K562 (cell line): ENCODE results near the gene CLIP4. TPM values are rescaled to one million over a fixed set of nuclear protein-coding genes. Genes with fewer than 3 reads are reported as not detected.

Experiments used
- ATAC-seq: fragments of 200-7000 bp; cut with Tn5 transposase; 3 replicates; pipeline ENCODE4 v1.9.1; 2020; ENCODE audit warnings: moderate library complexity
- BruUV-seq: library from RNA; stranded (reverse); fragments of 400-500 nt; replicated peaks from 2 replicates; lab custom pipeline; 2021; lab: Mats Ljungman, UMichigan
- CTCF ChIA-PET: fragments of 300-600 bp; formaldehyde crosslinking; extraction: SDS; loops from one replicate; lab custom pipeline; 2021; ENCODE audit warnings: low intra/inter-chr PET ratio; lab: Yijun Ruan, JAX
- POLR2A ChIA-PET: fragments of 300-600, 350-650 bp; sonication (Branson Sonifier 250); formaldehyde crosslinking; extraction: SDS; loops from one replicate; lab custom pipeline; 2021; ENCODE audit warnings: antibody characterized with exemption, inconsistent platforms; lab: Yijun Ruan, JAX
- DNase-seq, 4 experiments: peaks; one replicate each; pipeline versions ENCODE4 v3.0.0 to v3.0.0-alpha.2; 2011 to 2018; ENCODE audit warnings: low spot score in 3 of 4, mixed read lengths in 3 of 4; ENCODE audit errors: extremely low read depth in 1 of 4
- FAIRE-seq: peaks from 2 replicates; lab custom pipeline; 2011; peaks lifted over from hg19 to GRCh38; lab: Jason Lieb, UNC
- H2AFZ ChIP-seq: 2 replicates; pipeline ENCODE4 v1.6.0; 2011; ENCODE audit warnings: low read depth, low read length, control low read depth, inconsistent platforms
- H3K27ac ChIP-seq: fragments of 200-600 bp; 3 replicates; pipeline ENCODE4 v1.8.0; 2011; ENCODE audit warnings: low read depth, mild to moderate bottlenecking, control low read depth, inconsistent platforms, low read length, moderate library complexity, mixed read lengths; ENCODE audit errors: extremely low read depth
- H3K27me3 ChIP-seq, 2 experiments: fragments of 300-600 bp in 1 of 2; 2 replicates in 1 of 2; 3 replicates in 1 of 2; pipeline versions ENCODE4 v1.6.0 to v1.8.0; 2011; ENCODE audit warnings: inconsistent platforms in 2 of 2, low read length in 2 of 2, mild to moderate bottlenecking in 1 of 2, mixed read lengths in 1 of 2, moderate library complexity in 1 of 2; ENCODE audit not compliant: control insufficient read depth in 2 of 2, insufficient read depth in 2 of 2
- H3K36me3 ChIP-seq: fragments of 300-600 bp; 3 replicates; pipeline ENCODE4 v1.8.0; 2011; ENCODE audit warnings: mild to moderate bottlenecking, low read length, inconsistent platforms; ENCODE audit not compliant: control insufficient read depth, insufficient read depth
- H3K4me1 ChIP-seq, 2 experiments: fragments of 200-600 bp in 1 of 2; replicated peaks in 1 of 2; 2 replicates in 1 of 2; 3 replicates in 1 of 2; pipeline versions ENCODE4 v1.5.1 to v1.8.0; 2011; ENCODE audit warnings: inconsistent platforms in 2 of 2, low read length in 2 of 2, mild to moderate bottlenecking in 1 of 2, mixed read lengths in 1 of 2, moderate library complexity in 1 of 2; ENCODE audit not compliant: control insufficient read depth in 2 of 2, insufficient read depth in 2 of 2
- H3K4me2 ChIP-seq: 2 replicates; pipeline ENCODE4 v1.6.1; 2011; ENCODE audit warnings: low read length, control low read depth, inconsistent platforms, mixed read lengths; ENCODE audit not compliant: insufficient read depth
- H3K4me3 ChIP-seq: fragments of 200-600 bp; sonication (generic), shearing (Covaris generic); 2 replicates; pipeline ENCODE4 v1.5.1; 2016; ENCODE audit warnings: control low read depth, inconsistent platforms
- H3K79me2 ChIP-seq: fragments of 200-600 bp; 3 replicates; pipeline ENCODE4 v1.8.0; 2011; ENCODE audit warnings: low read length, inconsistent platforms; ENCODE audit not compliant: control insufficient read depth, insufficient read depth
- H3K9ac ChIP-seq, 2 experiments: 2 replicates each; pipeline versions ENCODE4 v1.6.0 to v1.6.1; 2011; ENCODE audit warnings: low read depth in 2 of 2, low read length in 2 of 2, control low read depth in 1 of 2, inconsistent platforms in 1 of 2, mild to moderate bottlenecking in 1 of 2, mixed read lengths in 1 of 2; ENCODE audit not compliant: insufficient read depth in 1 of 2
- H3K9me1 ChIP-seq: one replicate; pipeline ENCODE4 v1.6.0; 2011; ENCODE audit warnings: inconsistent platforms, mild to moderate bottlenecking, low read length, moderate library complexity; ENCODE audit not compliant: control insufficient read depth, insufficient read depth
- H3K9me3 ChIP-seq: replicated peaks from 2 replicates; pipeline ENCODE4 v1.5.1; 2011; ENCODE audit warnings: low read depth, low read length, inconsistent platforms; ENCODE audit not compliant: control insufficient read depth, insufficient read depth
- H4K20me1 ChIP-seq: replicated peaks from 2 replicates; pipeline ENCODE4 v1.6.1; 2011; ENCODE audit warnings: low read length, inconsistent platforms, mixed read lengths; ENCODE audit not compliant: control insufficient read depth, insufficient read depth
- BCL6 ChIP-seq: fragments of 250-450 bp; sonication (Bioruptor Pico); IDR thresholded peaks from 2 replicates; pipeline ENCODE4 v1.4.0; 2020
- HBP1 ChIP-seq: fragments of 450-650 bp; formaldehyde crosslinking; IDR thresholded peaks from 2 replicates; pipeline ENCODE4 v1.4.0; 2022; ENCODE audit warnings: missing genetic modification characterization
- HINFP ChIP-seq: fragments of 450-650 bp; conservative IDR thresholded peaks from 2 replicates; pipeline ENCODE4 v1.6.1; 2016; ENCODE audit warnings: missing genetic modification characterization, low read depth, mild to moderate bottlenecking, control low read depth, missing compliant biosample characterization
- HLTF ChIP-seq: fragments of 450-650 bp; IDR thresholded peaks from 2 replicates; pipeline ENCODE4 v1.6.1; 2016
- LARP7 ChIP-seq: fragments of 450-650 bp; IDR thresholded peaks from 2 replicates; pipeline ENCODE4 v1.6.1; 2016
- NCOR1 ChIP-seq: fragments of 450-650 bp; IDR thresholded peaks from 2 replicates; pipeline ENCODE4 v1.6.1; 2016; ENCODE audit warnings: mild to moderate bottlenecking, moderate library complexity
- NR2C1 ChIP-seq, 2 experiments: fragments of 450-650 bp; IDR thresholded peaks; 2 replicates each; pipeline ENCODE4 v1.6.1; 2017; ENCODE audit warnings: mild to moderate bottlenecking in 2 of 2, antibody characterized with exemption in 1 of 2, inconsistent platforms in 1 of 2, missing compliant biosample characterization in 1 of 2, missing genetic modification characterization in 1 of 2
- PCBP2 ChIP-seq: fragments of 200-400 bp; formaldehyde crosslinking; IDR thresholded peaks from 2 replicates; pipeline ENCODE4 v1.6.1; 2018; ENCODE audit warnings: low read length, low read depth, mild to moderate bottlenecking, moderate library complexity; ENCODE audit not compliant: poor library complexity, severe bottlenecking
- POLR2G ChIP-seq: fragments of 200-400 bp; formaldehyde crosslinking; IDR thresholded peaks from 2 replicates; pipeline ENCODE4 v1.6.1; 2017; ENCODE audit warnings: low read depth, mild to moderate bottlenecking, antibody characterized with exemption, low read length, moderate library complexity
- TGIF2 ChIP-seq: sonication (generic); formaldehyde crosslinking; IDR thresholded peaks from 2 replicates; pipeline ENCODE4 v1.8.1; 2022; ENCODE audit warnings: mild to moderate bottlenecking, missing genetic modification reagents, moderate library complexity
- U2AF1 ChIP-seq: fragments of 200-400 bp; formaldehyde crosslinking; optimal IDR thresholded peaks from 2 replicates; pipeline ENCODE3; 2017; ENCODE audit warnings: mild to moderate bottlenecking, low read depth, low read length, moderate library complexity
- ZC3H8 ChIP-seq: fragments of 450-650 bp; IDR thresholded peaks from 2 replicates; pipeline ENCODE4 v1.6.1; 2017
- ZNF263 ChIP-seq: sonication (generic); formaldehyde crosslinking; IDR thresholded peaks from 2 replicates; pipeline ENCODE4 v1.8.0; 2022; ENCODE audit warnings: mild to moderate bottlenecking, missing genetic modification reagents, borderline replicate concordance
- ZNF644 ChIP-seq: fragments of 200-800 bp; sonication (Bioruptor generic); IDR thresholded peaks from 2 replicates; pipeline ENCODE4 v1.6.1; 2016; ENCODE audit warnings: low read depth, missing genetic modification characterization, missing compliant biosample characterization
- WGBS: fragments of 100-300 bp; shearing (Covaris generic); methylation state at CpG from one replicate; pipeline ENCODE4 v1.1.6; 2016; ENCODE audit warnings: low coverage, mixed read lengths; ENCODE audit not compliant: insufficient coverage; ENCODE audit errors: missing lambda C conversion rate; 5-methylcytosine and 5-hydroxymethylcytosine counted together
- in situ Hi-C: fragments of 300-500 bp; cut with MboI; formaldehyde crosslinking; loops from 4 replicates; pipeline ENCODE4 v1.15.0; 2018; ENCODE audit warnings: inconsistent platforms, mixed read lengths
- intact Hi-C: fragments of 100-400 bp; cut with micrococcal nuclease; formaldehyde crosslinking; loops from 2 replicates; pipeline ENCODE4 v1.14.2; 2022
- polyA plus RNA-seq, 8 experiments: library from polyadenylated mRNA; depleted of rRNA in 4 of 8; stranded (reverse) in 5 of 8; unstranded in 3 of 8; fragments of >200 nt; fragmentation: Nextera tagmentation in 2 of 8; fragmentation: Illumina TruSeq in 1 of 8; extraction: Ambion mirVana in 2 of 8; extraction: Trizol in 1 of 8; gene quantifications; 2 replicates each; pipeline versions ENCODE4 v1.2.1 to v1.2.3, GENCODE V29; 2011 to 2014; ENCODE audit warnings: inconsistent platforms in 1 of 8, missing spikeins in 1 of 8
- total RNA-seq, 7 experiments: library from RNA; depleted of rRNA in 6 of 7; stranded (reverse); fragments of >200 nt in 6 of 7; fragmentation: Illumina TruSeq in 2 of 7; extraction: Trizol in 2 of 7; gene quantifications; 2 replicates each; pipeline versions ENCODE4 v1.2.1 to v1.2.3, GENCODE V29; 2011 to 2021; ENCODE audit warnings: low replicate concordance in 1 of 7
- TF ChIP-seq, protein P1 (sequence below): fragments of 450-650 bp; IDR thresholded peaks from 2 replicates; pipeline ENCODE4 v1.6.1; 2016; ENCODE audit warnings: low read depth, mild to moderate bottlenecking, moderate library complexity
- TF ChIP-seq, protein P2 (sequence below): IDR thresholded peaks from 3 replicates; pipeline ENCODE4 v1.6.1; 2011; ENCODE audit warnings: borderline replicate concordance, mild to moderate bottlenecking; ENCODE audit not compliant: insufficient read length, insufficient read depth
- TF ChIP-seq, protein P3 (sequence below), 2 experiments: fragments of 250-450 bp in 1 of 2; fragments of 450-650 bp in 1 of 2; sonication (Bioruptor Pico) in 1 of 2; IDR thresholded peaks; 2 replicates each; pipeline versions ENCODE4 v1.6.1 to v1.8.0; 2016 to 2021; ENCODE audit warnings: mild to moderate bottlenecking in 2 of 2, moderate library complexity in 2 of 2, missing compliant biosample characterization in 1 of 2, missing genetic modification characterization in 1 of 2

CLIP4 gene
- total and polyA plus RNA-seq, 9 of the 15 experiments (the other 6 are each of a cell fraction or from before 2014, with no cell fraction given) = 0.03 to 0.38 (median 0.13) TPM; not detected in 5

DNA sequence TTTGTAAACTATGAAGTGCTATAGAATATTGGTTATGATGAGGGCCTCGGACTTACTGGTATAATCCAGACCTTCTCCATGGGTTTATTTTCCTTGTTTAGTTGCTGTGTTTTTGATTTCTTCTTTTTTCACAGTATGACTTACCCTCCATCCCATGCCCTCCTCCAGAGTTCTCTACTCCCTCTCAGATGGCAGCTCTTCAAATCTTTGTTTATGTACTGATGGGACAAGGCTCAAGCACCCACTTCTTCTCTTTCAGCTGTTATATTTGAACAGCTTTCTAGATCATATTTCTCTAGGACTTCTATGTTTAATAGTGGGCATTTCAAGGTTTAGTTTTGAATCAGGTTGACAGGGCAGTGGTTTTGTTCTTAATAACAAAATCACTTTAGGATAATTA is 43.9 kb downstream of the CLIP4 start:
- H3K9me3 ChIP-seq = no peaks in the 10 kb centered on the region
- peaks cover 4 to 11% of the 10 kb centered on the region in 2 experiments; a peak in 2 of 5 replicates for H3K27me3 ChIP-seq
- FAIRE-seq = no peak
- in situ Hi-C loops (no loop called here), intact Hi-C loops (no loop called here)
- no peaks in the 10 kb centered on the region for H3K36me3 ChIP-seq
- no peaks in the 10 kb centered on the region for H4K20me1 ChIP-seq
- BruUV-seq = no TSS peak
- CTCF ChIA-PET = interaction anchor here (0.6 kb wide), 1 partner anchor 38 kb away, joined by 5 read pairs; no protein-coding TSS in a partner anchor
- ATAC-seq = no peak
- no peak for DNase-seq
- H3K79me2 ChIP-seq = no peaks in the 10 kb centered on the region
- POLR2A ChIA-PET = interaction anchor here (0.7 kb wide), 1 partner anchor 235 kb away, joined by 3 read pairs; no protein-coding TSS in a partner anchor
- no peak overlapping the region for H3K4me2 ChIP-seq
- H3K4me1 ChIP-seq = no peaks in the 10 kb centered on the region
- 0% methylated on average over 1 of the region's 1 CpG for WGBS
- H2AFZ ChIP-seq = no peak overlapping the region
- no peak overlapping the region for H3K4me3 ChIP-seq
- no peak overlapping the region for H3K9ac ChIP-seq
- H3K27ac ChIP-seq = no peak overlapping the region
- no peaks in the 10 kb centered on the region for H3K9me1 ChIP-seq
- no peak for TF ChIP-seq HINFP
- no peak for TF ChIP-seq POLR2G
- TF ChIP-seq, protein P1, sequence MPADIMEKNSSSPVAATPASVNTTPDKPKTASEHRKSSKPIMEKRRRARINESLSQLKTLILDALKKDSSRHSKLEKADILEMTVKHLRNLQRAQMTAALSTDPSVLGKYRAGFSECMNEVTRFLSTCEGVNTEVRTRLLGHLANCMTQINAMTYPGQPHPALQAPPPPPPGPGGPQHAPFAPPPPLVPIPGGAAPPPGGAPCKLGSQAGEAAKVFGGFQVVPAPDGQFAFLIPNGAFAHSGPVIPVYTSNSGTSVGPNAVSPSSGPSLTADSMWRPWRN = no peak
- no peak for TF ChIP-seq ZNF644 (tag)
- TF ChIP-seq ZNF263 (CRISPR knock-in tag) = no peak
- no peak for TF ChIP-seq TGIF2 (CRISPR knock-in tag)
- no peak for TF ChIP-seq BCL6
- TF ChIP-seq, protein P2, sequence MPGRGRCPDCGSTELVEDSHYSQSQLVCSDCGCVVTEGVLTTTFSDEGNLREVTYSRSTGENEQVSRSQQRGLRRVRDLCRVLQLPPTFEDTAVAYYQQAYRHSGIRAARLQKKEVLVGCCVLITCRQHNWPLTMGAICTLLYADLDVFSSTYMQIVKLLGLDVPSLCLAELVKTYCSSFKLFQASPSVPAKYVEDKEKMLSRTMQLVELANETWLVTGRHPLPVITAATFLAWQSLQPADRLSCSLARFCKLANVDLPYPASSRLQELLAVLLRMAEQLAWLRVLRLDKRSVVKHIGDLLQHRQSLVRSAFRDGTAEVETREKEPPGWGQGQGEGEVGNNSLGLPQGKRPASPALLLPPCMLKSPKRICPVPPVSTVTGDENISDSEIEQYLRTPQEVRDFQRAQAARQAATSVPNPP = no peak
- TF ChIP-seq NR2C1 (IDR thresholded peaks at IDR 0.05) = no peak
- no peak for TF ChIP-seq NR2C1 (tag; IDR thresholded peaks at IDR 0.05)
- TF ChIP-seq HBP1 = no peak
- no peak for TF ChIP-seq HLTF
- no peak for TF ChIP-seq NCOR1
- no peak for TF ChIP-seq ZC3H8
- no peak for TF ChIP-seq U2AF1
- TF ChIP-seq, protein P3, sequence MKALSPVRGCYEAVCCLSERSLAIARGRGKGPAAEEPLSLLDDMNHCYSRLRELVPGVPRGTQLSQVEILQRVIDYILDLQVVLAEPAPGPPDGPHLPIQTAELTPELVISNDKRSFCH (CRISPR knock-in tag; IDR thresholded peaks at IDR 0.05) = no peak
- TF ChIP-seq, protein P3 (tag; IDR thresholded peaks at IDR 0.05) = no peak
- no peak for TF ChIP-seq PCBP2
- no peak for TF ChIP-seq LARP7
